Liver (tissue), 9 donors: Measurements from ENCODE around the gene KCNJ5. TPM values are rescaled to one million over a fixed set of nuclear protein-coding genes. Genes with fewer than 3 reads are reported as not detected.

ENCODE experiments used
- DNase-seq: peaks from one replicate; pipeline ENCODE4 v3.0.0-alpha.2; 2017; ENCODE audit warnings: low spot score
- H3K27ac ChIP-seq, 2 donors: one replicate each; pipeline ENCODE4 v1.7.0; 2013; ENCODE audit warnings: inconsistent platforms in 2 of 2, low read length in 2 of 2, control low read depth in 1 of 2, low read depth in 1 of 2, mild to moderate bottlenecking in 1 of 2
- H3K27me3 ChIP-seq, 4 donors: one replicate each; pipeline versions ENCODE4 v1.6.1 to v1.7.0; 2013; ENCODE audit warnings: low read length in 3 of 4, inconsistent platforms in 1 of 4, mild to moderate bottlenecking in 1 of 4, moderate library complexity in 1 of 4; ENCODE audit not compliant: control insufficient read depth in 4 of 4, insufficient read depth in 4 of 4
- H3K36me3 ChIP-seq, 4 donors: one replicate each; pipeline versions ENCODE4 v1.6.1 to v1.7.0; 2013; ENCODE audit warnings: low read length in 3 of 4, mild to moderate bottlenecking in 3 of 4, low read depth in 1 of 4, moderate library complexity in 1 of 4; ENCODE audit not compliant: control insufficient read depth in 4 of 4, insufficient read depth in 3 of 4
- H3K4me1 ChIP-seq, 4 donors: one replicate each; pipeline versions ENCODE4 v1.6.1 to v1.7.0; 2013; ENCODE audit warnings: low read length in 3 of 4, mild to moderate bottlenecking in 3 of 4, moderate library complexity in 1 of 4; ENCODE audit not compliant: control insufficient read depth in 4 of 4, insufficient read depth in 4 of 4
- H3K4me3 ChIP-seq, 3 donors: one replicate each; pipeline versions ENCODE4 v1.6.1 to v1.7.0; 2013; ENCODE audit warnings: low read length in 3 of 3, control low read depth in 1 of 3, low read depth in 1 of 3, mild to moderate bottlenecking in 1 of 3
- H3K9ac ChIP-seq, 2 donors: one replicate each; pipeline ENCODE4 v1.7.0; 2013; ENCODE audit warnings: low read length in 2 of 2, mild to moderate bottlenecking in 2 of 2, moderate library complexity in 2 of 2, control low read depth in 1 of 2, low read depth in 1 of 2
- H3K9me3 ChIP-seq, 4 donors: one replicate each; pipeline versions ENCODE4 v1.6.1 to v1.7.0; 2013; ENCODE audit warnings: low read length in 3 of 4; ENCODE audit not compliant: control insufficient read depth in 4 of 4
- CTCF ChIP-seq: fragments of 150-350 bp; IDR thresholded peaks from 2 replicates; pipeline ENCODE4 v1.5.1; 2017; ENCODE audit warnings: improper control_type of control experiment, low read depth, low read length; ENCODE audit not compliant: missing input control
- EGR1 ChIP-seq, 2 donors: IDR thresholded peaks; 2 replicates each; pipeline ENCODE4 v1.6.1; 2016 to 2018; ENCODE audit warnings: antibody characterized with exemption in 2 of 2, low read depth in 2 of 2
- HNF4G ChIP-seq: IDR thresholded peaks from 2 replicates; pipeline ENCODE4 v1.6.1; 2016; ENCODE audit warnings: antibody characterized with exemption
- JUND ChIP-seq, 2 donors: IDR thresholded peaks; 2 replicates each; pipeline ENCODE4 v1.6.1; 2016; ENCODE audit warnings: antibody characterized with exemption in 2 of 2
- MAX ChIP-seq: IDR thresholded peaks from 2 replicates; pipeline ENCODE4 v1.6.1; 2016; ENCODE audit warnings: antibody characterized with exemption
- NR2F2 ChIP-seq: IDR thresholded peaks from 2 replicates; pipeline ENCODE4 v1.6.1; 2016; ENCODE audit warnings: antibody characterized with exemption
- REST ChIP-seq: IDR thresholded peaks from 2 replicates; pipeline ENCODE4 v1.6.1; 2016; ENCODE audit warnings: antibody characterized with exemption, mild to moderate bottlenecking
- RXRA ChIP-seq, 2 donors: IDR thresholded peaks; 2 replicates each; pipeline ENCODE4 v1.6.1; 2017 to 2018; ENCODE audit warnings: antibody characterized with exemption in 2 of 2, mild to moderate bottlenecking in 1 of 2
- SP1 ChIP-seq: IDR thresholded peaks from 2 replicates; pipeline ENCODE4 v1.6.1; 2018; ENCODE audit warnings: antibody characterized with exemption, mild to moderate bottlenecking
- YY1 ChIP-seq: IDR thresholded peaks from 2 replicates; pipeline ENCODE4 v1.6.1; 2016; ENCODE audit warnings: antibody characterized with exemption, mild to moderate bottlenecking
- WGBS: extraction: QIAGEN DNeasy Blood & Tissue Kit; methylation state at CpG from one replicate; pipeline ENCODE4 v1.1.7; 2013; 5-methylcytosine and 5-hydroxymethylcytosine counted together
- polyA plus RNA-seq, 2 donors: library from polyadenylated mRNA; stranded (reverse) in 1 of 2; unstranded in 1 of 2; fragments of 200-250 nt in 1 of 2; fragments of >200 nt in 1 of 2; fragmentation: Nextera tagmentation in 1 of 2; extraction: Ambion mirVana in 1 of 2; gene quantifications; one replicate each; pipeline versions ENCODE4 v1.2.1 to v1.2.3, GENCODE V29; 2013 to 2015
- total RNA-seq, 2 donors: library from RNA; depleted of rRNA; stranded (reverse); fragments of >200 nt; gene quantifications; one replicate each; pipeline ENCODE4 v1.2.3, GENCODE V29; 2014
- TF ChIP-seq, protein P1 (sequence below): IDR thresholded peaks from 2 replicates; pipeline ENCODE4 v1.6.1; 2016; ENCODE audit warnings: antibody characterized with exemption
- donor health status: healthy.
- donor health status: healthy.
- donor health status: healthy.
- donor health status: healthy.
- donor health status: healthy.

The KCNJ5 gene
- total and polyA plus RNA-seq, 4 donors: 0.04 to 0.08 (median 0.06) TPM

DNA sequence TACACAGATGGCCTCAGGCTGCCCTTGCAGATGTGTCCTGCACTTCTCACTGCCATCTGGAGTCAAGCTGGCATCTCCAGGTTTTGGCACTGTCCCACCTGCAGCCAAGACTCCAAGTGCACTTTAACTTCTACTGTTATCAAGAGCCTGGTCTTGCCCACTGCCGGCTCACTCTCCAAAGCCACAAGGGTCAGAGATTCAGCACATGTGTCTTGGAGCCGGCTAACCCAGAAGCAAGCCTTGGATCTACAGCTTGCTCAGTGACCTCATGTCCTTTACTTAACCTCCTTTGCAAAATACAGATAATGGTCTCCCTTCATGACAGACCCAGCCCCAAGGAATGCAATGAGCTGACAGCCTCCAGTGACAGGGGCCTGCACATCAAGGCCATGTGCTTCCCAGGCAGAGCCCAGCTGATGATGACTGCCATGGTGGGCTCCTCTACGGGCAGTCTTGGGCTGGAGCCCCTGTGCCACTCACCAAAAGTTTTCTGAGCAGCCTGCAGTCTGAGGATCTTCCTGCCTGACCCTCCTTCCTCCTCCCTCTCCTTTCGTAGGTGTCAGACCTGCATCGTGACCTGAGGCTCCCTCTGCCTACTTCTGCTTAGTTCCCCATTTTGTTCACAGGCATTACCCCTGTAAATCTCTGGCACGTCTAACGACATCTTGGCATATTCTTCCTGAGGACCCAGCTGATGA lies 42.5 kb downstream of the KCNJ5 start (continued):
- TF ChIP-seq, protein P1, sequence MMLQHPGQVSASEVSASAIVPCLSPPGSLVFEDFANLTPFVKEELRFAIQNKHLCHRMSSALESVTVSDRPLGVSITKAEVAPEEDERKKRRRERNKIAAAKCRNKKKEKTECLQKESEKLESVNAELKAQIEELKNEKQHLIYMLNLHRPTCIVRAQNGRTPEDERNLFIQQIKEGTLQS: no peak
- TF ChIP-seq EGR1 (IDR thresholded peaks at IDR 0.05; ENCODE audit: low read depth in 2 of 2): no peak

- H3K4me3 ChIP-seq: no peak overlapping the region
- H3K27me3 ChIP-seq: peaks cover 0 to 2% (median 0%) of the 10 kb centered on the region in 4 donors
- H3K9ac ChIP-seq: no peak overlapping the region
- H3K36me3 ChIP-seq: no peaks in the 10 kb centered on the region
- TF ChIP-seq JUND (IDR thresholded peaks at IDR 0.05): no peak
- TF ChIP-seq MAX: no peak
- no peak overlapping the region for H3K27ac ChIP-seq
- DNase-seq: no peak
- WGBS: 96% methylated on average over 7 of the region's 7 CpGs
- H3K4me1 ChIP-seq: no peaks in the 10 kb centered on the region
- H3K9me3 ChIP-seq: no peaks in the 10 kb centered on the region
Observed at GRCh38 chr11:128934351-128934750, 43.2 kb downstream of the KCNJ5 start.

GRCh38 chr11:128934926-128935325 lies 43.8 kb downstream of the KCNJ5 start:
- Histone ChIP-seq H3K9me3 (no peaks in the 10 kb centered on the region), H3K9ac (no peak overlapping the region), H3K27ac (no peak overlapping the region), H3K4me3 (no peak overlapping the region), H3K4me1 (no peaks in the 10 kb centered on the region), H3K36me3 (no peaks in the 10 kb centered on the region), H3K27me3 (peaks cover 0 to 2% (median 0%) of the 10 kb centered on the region in 4 donors)
- 95% methylated on average over 10 of the region's 10 CpGs for WGBS
- DNase-seq: no peak
- TF ChIP-seq NR2F2 (no peak), EGR1 (IDR thresholded peaks at IDR 0.05; ENCODE audit: low read depth in 2 of 2) (no peak), HNF4G (no peak), YY1 (no peak), REST (no peak), MAX (no peak), RXRA (IDR thresholded peaks at IDR 0.05) (no peak), JUND (IDR thresholded peaks at IDR 0.05) (no peak), SP1 (no peak), CTCF (no peak)
- TF ChIP-seq, protein P1: no peak
